Liver (tissue), 9 donors: ENCODE results near the gene RBM38. TPM values are rescaled to one million over a fixed set of nuclear protein-coding genes. Genes with fewer than 3 reads are reported as not detected.
A peak's percentile ranks its signal among the peaks of the same experiment; 100 is the strongest.

ENCODE experiments used
- DNase-seq: peaks from one replicate; pipeline ENCODE4 v3.0.0-alpha.2; 2017; ENCODE audit warnings: low spot score
- H3K27ac ChIP-seq, 2 donors: one replicate each; pipeline ENCODE4 v1.7.0; 2013; ENCODE audit warnings: inconsistent platforms in 2 of 2, low read length in 2 of 2, control low read depth in 1 of 2, low read depth in 1 of 2, mild to moderate bottlenecking in 1 of 2
- H3K27me3 ChIP-seq, 4 donors: one replicate each; pipeline versions ENCODE4 v1.6.1 to v1.7.0; 2013; ENCODE audit warnings: low read length in 3 of 4, inconsistent platforms in 1 of 4, mild to moderate bottlenecking in 1 of 4, moderate library complexity in 1 of 4; ENCODE audit not compliant: control insufficient read depth in 4 of 4, insufficient read depth in 4 of 4
- H3K36me3 ChIP-seq, 4 donors: one replicate each; pipeline versions ENCODE4 v1.6.1 to v1.7.0; 2013; ENCODE audit warnings: low read length in 3 of 4, mild to moderate bottlenecking in 3 of 4, low read depth in 1 of 4, moderate library complexity in 1 of 4; ENCODE audit not compliant: control insufficient read depth in 4 of 4, insufficient read depth in 3 of 4
- H3K4me1 ChIP-seq, 4 donors: one replicate each; pipeline versions ENCODE4 v1.6.1 to v1.7.0; 2013; ENCODE audit warnings: low read length in 3 of 4, mild to moderate bottlenecking in 3 of 4, moderate library complexity in 1 of 4; ENCODE audit not compliant: control insufficient read depth in 4 of 4, insufficient read depth in 4 of 4
- H3K4me3 ChIP-seq, 3 donors: one replicate each; pipeline versions ENCODE4 v1.6.1 to v1.7.0; 2013; ENCODE audit warnings: low read length in 3 of 3, control low read depth in 1 of 3, low read depth in 1 of 3, mild to moderate bottlenecking in 1 of 3
- H3K9ac ChIP-seq, 2 donors: one replicate each; pipeline ENCODE4 v1.7.0; 2013; ENCODE audit warnings: low read length in 2 of 2, mild to moderate bottlenecking in 2 of 2, moderate library complexity in 2 of 2, control low read depth in 1 of 2, low read depth in 1 of 2
- H3K9me3 ChIP-seq, 4 donors: one replicate each; pipeline versions ENCODE4 v1.6.1 to v1.7.0; 2013; ENCODE audit warnings: low read length in 3 of 4; ENCODE audit not compliant: control insufficient read depth in 4 of 4
- ATF3 ChIP-seq: IDR thresholded peaks from 2 replicates; pipeline ENCODE4 v1.6.1; 2016; ENCODE audit warnings: antibody characterized with exemption
- CTCF ChIP-seq: fragments of 150-350 bp; IDR thresholded peaks from 2 replicates; pipeline ENCODE4 v1.5.1; 2017; ENCODE audit warnings: improper control_type of control experiment, low read depth, low read length; ENCODE audit not compliant: missing input control
- EGR1 ChIP-seq, 2 donors: IDR thresholded peaks; 2 replicates each; pipeline ENCODE4 v1.6.1; 2016 to 2018; ENCODE audit warnings: antibody characterized with exemption in 2 of 2, low read depth in 2 of 2
- FOXA1 ChIP-seq: IDR thresholded peaks from 2 replicates; pipeline ENCODE4 v1.6.1; 2016; ENCODE audit warnings: antibody characterized with exemption
- FOXA2 ChIP-seq: IDR thresholded peaks from 2 replicates; pipeline ENCODE4 v1.6.1; 2016; ENCODE audit warnings: antibody characterized with exemption
- GABPA ChIP-seq, 2 donors: IDR thresholded peaks in 1 of 2; conservative IDR thresholded peaks in 1 of 2; 2 replicates each; pipeline ENCODE4 v1.6.1; 2016; ENCODE audit warnings: antibody characterized with exemption in 2 of 2, mild to moderate bottlenecking in 1 of 2, moderate library complexity in 1 of 2
- HNF4A ChIP-seq, 2 donors: conservative IDR thresholded peaks; 2 replicates each; pipeline ENCODE4 v1.6.1; 2016; ENCODE audit warnings: antibody characterized with exemption in 2 of 2, mild to moderate bottlenecking in 2 of 2
- HNF4G ChIP-seq: IDR thresholded peaks from 2 replicates; pipeline ENCODE4 v1.6.1; 2016; ENCODE audit warnings: antibody characterized with exemption
- JUND ChIP-seq, 2 donors: IDR thresholded peaks; 2 replicates each; pipeline ENCODE4 v1.6.1; 2016; ENCODE audit warnings: antibody characterized with exemption in 2 of 2
- MAX ChIP-seq: IDR thresholded peaks from 2 replicates; pipeline ENCODE4 v1.6.1; 2016; ENCODE audit warnings: antibody characterized with exemption
- NR2F2 ChIP-seq: IDR thresholded peaks from 2 replicates; pipeline ENCODE4 v1.6.1; 2016; ENCODE audit warnings: antibody characterized with exemption
- RAD21 ChIP-seq, 2 donors: IDR thresholded peaks; 2 replicates each; pipeline ENCODE4 v1.6.1; 2016; ENCODE audit warnings: antibody characterized with exemption in 2 of 2, mild to moderate bottlenecking in 2 of 2
- REST ChIP-seq: IDR thresholded peaks from 2 replicates; pipeline ENCODE4 v1.6.1; 2016; ENCODE audit warnings: antibody characterized with exemption, mild to moderate bottlenecking
- RXRA ChIP-seq, 2 donors: IDR thresholded peaks; 2 replicates each; pipeline ENCODE4 v1.6.1; 2017 to 2018; ENCODE audit warnings: antibody characterized with exemption in 2 of 2, mild to moderate bottlenecking in 1 of 2
- TAF1 ChIP-seq: conservative IDR thresholded peaks from 2 replicates; pipeline ENCODE4 v1.6.1; 2016; ENCODE audit warnings: antibody characterized with exemption, mild to moderate bottlenecking
- YY1 ChIP-seq: IDR thresholded peaks from 2 replicates; pipeline ENCODE4 v1.6.1; 2016; ENCODE audit warnings: antibody characterized with exemption, mild to moderate bottlenecking
- ZBTB33 ChIP-seq: IDR thresholded peaks from 2 replicates; pipeline ENCODE4 v1.6.1; 2016; ENCODE audit warnings: antibody characterized with exemption
- WGBS: extraction: QIAGEN DNeasy Blood & Tissue Kit; methylation state at CpG from one replicate; pipeline ENCODE4 v1.1.7; 2013; 5-methylcytosine and 5-hydroxymethylcytosine counted together
- polyA plus RNA-seq, 2 donors: library from polyadenylated mRNA; stranded (reverse) in 1 of 2; unstranded in 1 of 2; fragments of 200-250 nt in 1 of 2; fragments of >200 nt in 1 of 2; fragmentation: Nextera tagmentation in 1 of 2; extraction: Ambion mirVana in 1 of 2; gene quantifications; one replicate each; pipeline versions ENCODE4 v1.2.1 to v1.2.3, GENCODE V29; 2013 to 2015
- total RNA-seq, 2 donors: library from RNA; depleted of rRNA; stranded (reverse); fragments of >200 nt; gene quantifications; one replicate each; pipeline ENCODE4 v1.2.3, GENCODE V29; 2014
- donor health status: healthy.
- donor health status: healthy.
- donor health status: healthy.
- donor health status: healthy.
- donor health status: healthy.

Gene RBM38
- total and polyA plus RNA-seq, 4 donors = 1.4 to 258 (median 6.0) TPM

- TF ChIP-seq RAD21 (IDR thresholded peaks at IDR 0.05) (no peak), FOXA1 (no peak), NR2F2 (no peak), FOXA2 (no peak)
These were observed 22.8 kb downstream of the RBM38 start (continued) for GRCh38 chr20:57413986-57414385.

- no peak for TF ChIP-seq RAD21 (IDR thresholded peaks at IDR 0.05)
- no peak for TF ChIP-seq HNF4A (conservative IDR thresholded peaks at IDR 0.05)
- TF ChIP-seq MAX = no peak
- no peak for TF ChIP-seq CTCF
- no peak for TF ChIP-seq HNF4G
- TF ChIP-seq REST = no peak
- TF ChIP-seq YY1 = no peak
- no peak for TF ChIP-seq TAF1
- TF ChIP-seq NR2F2 = no peak
- no peak for TF ChIP-seq EGR1 (IDR thresholded peaks at IDR 0.05; ENCODE audit: low read depth in 2 of 2)
- no peak for TF ChIP-seq ZBTB33
- no peak for TF ChIP-seq GABPA (IDR thresholded peaks at IDR 0.05 in 1 of 2, conservative IDR thresholded peaks at IDR 0.05 in 1 of 2)
- no peak for TF ChIP-seq FOXA2
- no peak for TF ChIP-seq FOXA1
- TF ChIP-seq JUND (IDR thresholded peaks at IDR 0.05) = no peak
- no peak for TF ChIP-seq RXRA (IDR thresholded peaks at IDR 0.05)
- TF ChIP-seq ATF3 = no peak
These were observed 23.8 kb downstream of the RBM38 start for GRCh38 chr20:57414867-57415592.

More at GRCh38 chr20:57414867-57415592, 23.8 kb downstream of the RBM38 start:
- DNase-seq = peak; percentile 86
- H3K36me3 ChIP-seq = no peaks in the 10 kb centered on the region
- no peaks in the 10 kb centered on the region for H3K27me3 ChIP-seq
- H3K9me3 ChIP-seq = no peaks in the 10 kb centered on the region
- WGBS = 86% methylated on average over 19 of the region's 19 CpGs
- no peak overlapping the region for H3K9ac ChIP-seq
- H3K4me3 ChIP-seq = no peak overlapping the region
- H3K4me1 ChIP-seq = no peaks in the 10 kb centered on the region
- H3K27ac ChIP-seq = no peak overlapping the region
